ENCODE measurements around the gene HTATSF1. TPM values are rescaled to one million over a fixed set of nuclear protein-coding genes. Genes with fewer than 3 reads are reported as not detected.

Gene HTATSF1
- total RNA-seq, 1 donor from 2014 or later: 48.1 TPM

DNA sequence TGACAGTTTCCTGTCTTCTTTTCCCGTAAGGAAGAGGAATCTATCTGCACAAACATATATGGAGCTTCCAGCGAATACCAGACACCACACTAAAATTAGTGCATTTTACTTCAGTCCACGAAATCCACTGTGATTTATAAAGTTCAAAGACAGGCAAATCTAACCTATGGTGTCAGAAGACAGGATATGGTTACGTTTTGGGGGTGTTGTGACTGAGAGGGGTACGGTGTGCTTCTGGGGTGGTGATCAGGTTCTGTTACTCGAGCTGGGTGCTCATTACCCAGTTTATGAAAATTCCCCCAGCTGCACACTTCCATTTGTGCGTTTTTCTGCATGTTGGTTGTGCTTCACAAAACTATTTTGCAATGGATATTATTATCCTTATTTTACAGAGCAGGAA, 44.9 kb downstream of the HTATSF1 start:
- TF ChIP-seq, protein P1, sequence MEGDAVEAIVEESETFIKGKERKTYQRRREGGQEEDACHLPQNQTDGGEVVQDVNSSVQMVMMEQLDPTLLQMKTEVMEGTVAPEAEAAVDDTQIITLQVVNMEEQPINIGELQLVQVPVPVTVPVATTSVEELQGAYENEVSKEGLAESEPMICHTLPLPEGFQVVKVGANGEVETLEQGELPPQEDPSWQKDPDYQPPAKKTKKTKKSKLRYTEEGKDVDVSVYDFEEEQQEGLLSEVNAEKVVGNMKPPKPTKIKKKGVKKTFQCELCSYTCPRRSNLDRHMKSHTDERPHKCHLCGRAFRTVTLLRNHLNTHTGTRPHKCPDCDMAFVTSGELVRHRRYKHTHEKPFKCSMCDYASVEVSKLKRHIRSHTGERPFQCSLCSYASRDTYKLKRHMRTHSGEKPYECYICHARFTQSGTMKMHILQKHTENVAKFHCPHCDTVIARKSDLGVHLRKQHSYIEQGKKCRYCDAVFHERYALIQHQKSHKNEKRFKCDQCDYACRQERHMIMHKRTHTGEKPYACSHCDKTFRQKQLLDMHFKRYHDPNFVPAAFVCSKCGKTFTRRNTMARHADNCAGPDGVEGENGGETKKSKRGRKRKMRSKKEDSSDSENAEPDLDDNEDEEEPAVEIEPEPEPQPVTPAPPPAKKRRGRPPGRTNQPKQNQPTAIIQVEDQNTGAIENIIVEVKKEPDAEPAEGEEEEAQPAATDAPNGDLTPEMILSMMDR (conservative IDR thresholded peaks at IDR 0.05; ENCODE audit: low read depth, low read length): no peak
- DNase-seq (ENCODE audit: low read depth): no peak
- no peak overlapping the region for H3K4me3 ChIP-seq (ENCODE audit: low read depth, low read length)

DNA sequence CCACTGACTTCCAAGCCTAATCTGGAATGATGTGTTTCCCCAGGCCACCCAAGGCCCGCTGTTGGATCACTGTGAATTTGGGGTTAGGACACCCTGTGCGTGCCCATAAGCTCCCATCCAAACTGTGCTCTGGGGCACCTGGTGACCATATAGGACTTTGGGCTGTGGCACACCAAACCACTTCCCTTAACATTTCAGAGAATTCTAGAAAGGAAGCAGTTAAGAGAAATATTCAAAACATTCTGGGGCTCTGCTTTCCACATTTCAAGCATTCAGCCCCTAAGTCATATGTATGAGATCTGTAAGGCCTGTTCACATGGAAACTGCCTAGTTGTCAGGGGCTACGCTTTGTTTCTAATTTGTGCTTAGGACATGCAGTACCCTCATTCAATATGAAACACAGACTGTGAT, 49.0 kb downstream of the HTATSF1 start:
- no peak overlapping the region for H3K4me3 ChIP-seq (ENCODE audit: low read depth, low read length)
- DNase-seq (ENCODE audit: low read depth): no peak
- TF ChIP-seq, protein P1 (conservative IDR thresholded peaks at IDR 0.05; ENCODE audit: low read depth, low read length): no peak

DNA sequence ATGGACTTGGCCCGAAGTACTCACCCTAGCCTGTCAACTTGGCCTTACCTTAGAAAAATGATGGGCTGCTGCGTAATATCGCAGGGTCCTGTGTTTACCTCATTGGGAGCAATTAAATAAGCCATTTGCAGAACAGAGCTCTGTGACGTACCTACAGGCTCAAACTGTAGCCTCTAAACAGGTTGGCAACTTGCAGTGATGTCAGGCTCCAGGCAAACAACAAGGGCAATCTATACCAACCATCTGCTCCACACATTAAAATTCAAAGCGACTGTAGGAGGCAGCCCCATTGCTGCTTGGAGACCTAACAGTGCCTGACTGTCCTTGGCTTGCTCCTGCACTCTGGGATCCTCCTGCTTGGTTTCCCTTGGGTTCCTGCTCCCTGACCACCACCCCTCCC, 51.8 kb downstream of the HTATSF1 start:
- TF ChIP-seq, protein P1 (conservative IDR thresholded peaks at IDR 0.05; ENCODE audit: low read depth, low read length): no peak
- H3K4me3 ChIP-seq (ENCODE audit: low read depth, low read length): no peak overlapping the region
- no peak for DNase-seq (ENCODE audit: low read depth)

DNA sequence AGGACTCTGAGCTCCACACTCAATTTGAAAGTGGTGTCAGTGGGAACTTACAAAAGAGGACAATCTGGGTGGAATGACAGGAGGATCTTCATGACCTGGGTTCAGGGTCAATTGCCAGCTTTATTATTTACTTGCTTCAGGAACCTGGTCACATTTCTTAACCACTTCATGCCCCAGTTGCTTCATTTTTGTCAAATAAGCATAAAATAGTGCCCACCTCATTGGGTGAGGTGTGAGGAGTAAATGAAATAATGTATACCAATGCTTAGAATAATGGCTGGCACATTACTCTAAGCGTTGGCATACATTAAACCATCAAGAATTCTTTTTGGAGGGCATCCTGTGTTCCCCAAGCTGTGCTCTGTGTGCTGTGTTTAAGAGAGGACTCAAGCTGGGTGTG, 54.0 kb downstream of the HTATSF1 start:
- no peak overlapping the region for H3K4me3 ChIP-seq (ENCODE audit: low read depth, low read length)
- DNase-seq (ENCODE audit: low read depth): no peak
- TF ChIP-seq, protein P1 (conservative IDR thresholded peaks at IDR 0.05; ENCODE audit: low read depth, low read length): no peak

DNA sequence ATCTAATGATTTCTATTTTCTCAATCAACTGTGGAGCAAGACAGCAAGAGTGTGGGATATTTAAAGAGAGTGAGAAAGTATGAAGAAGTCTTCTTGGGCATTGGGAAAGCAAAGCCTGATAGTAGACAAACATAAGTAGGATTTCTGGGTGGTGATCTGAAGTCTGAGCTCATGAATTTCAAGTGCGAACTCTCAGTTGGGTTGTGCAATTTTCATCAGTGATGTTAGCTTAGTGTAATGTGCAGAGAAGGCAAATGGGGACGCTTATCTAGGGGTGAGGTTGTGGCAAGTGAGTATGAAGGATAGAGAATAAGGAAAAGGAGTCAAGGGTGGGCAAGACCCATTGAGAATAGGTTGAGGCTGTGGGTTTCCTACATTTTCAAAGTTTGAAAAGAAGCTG, 58.3 kb downstream of the HTATSF1 start:
- TF ChIP-seq, protein P1 (conservative IDR thresholded peaks at IDR 0.05; ENCODE audit: low read depth, low read length): no peak
- no peak for DNase-seq (ENCODE audit: low read depth)
- no peak overlapping the region for H3K4me3 ChIP-seq (ENCODE audit: low read depth, low read length)

Other genes starting within 250 kb of the HTATSF1 start
- gene MAP7D3, start 246.2 kb upstream of the HTATSF1 start, total RNA-seq: 10.9 and 18.6 TPM in 2 replicates
- not detected in 2 replicates for gene ADGRG4, start 196.6 kb upstream of the HTATSF1 start, total RNA-seq
- not detected in 2 replicates for gene BRS3, start 9.6 kb upstream of the HTATSF1 start, total RNA-seq
- 7.8 and 10.0 TPM in 2 replicates for gene VGLL1, start 34.6 kb downstream of the HTATSF1 start, total RNA-seq
- gene CD40LG, start 150.6 kb downstream of the HTATSF1 start, total RNA-seq: not detected in 2 replicates